Measurements from ENCODE around the gene LTF.
"Not testable (repeated sequence)": the region's sequence is repeated elsewhere in the genome, so short reads cannot be mapped to it uniquely, and the experiment has no call there.

LTF gene

GRCh38 chr3:46412786-46413298 lies 51.9 kb downstream of the LTF start:
- DNase-seq (ENCODE audit: low spot score) = no peak

GRCh38 chr3:46411271-46411670 lies 53.4 kb downstream of the LTF start:
- DNase-seq (ENCODE audit: low spot score) = no peak

- no peak for DNase-seq (ENCODE audit: low spot score)
These were observed 54.0 kb downstream of the LTF start for GRCh38 chr3:46410669-46411068.

GRCh38 chr3:46409739-46410489 lies 54.8 kb downstream of the LTF start:
- DNase-seq (ENCODE audit: low spot score) = no peak

- no peak for DNase-seq (ENCODE audit: low spot score)
These were observed 55.9 kb downstream of the LTF start for GRCh38 chr3:46408853-46409252.

GRCh38 chr3:46407970-46408369 lies 56.7 kb downstream of the LTF start:
- DNase-seq (ENCODE audit: low spot score) = no peak

- DNase-seq (ENCODE audit: low spot score) = peak; percentile 12
These were observed 57.7 kb downstream of the LTF start, which contains the start of the genes CCR5AS and CCRL2 for GRCh38 chr3:46406788-46407611. TSS of gene CCR5AS (minus strand) at chr3:46407066. TSS of gene CCRL2 (plus strand) at chr3:46407259. CDS start at chr3:46408080, 821 bp downstream.

GRCh38 chr3:46406443-46406787 lies 58.3 kb downstream of the LTF start:
- DNase-seq (ENCODE audit: low spot score) = no peak

GRCh38 chr3:46405301-46406019 lies 59.2 kb downstream of the LTF start:
- DNase-seq (ENCODE audit: low spot score) = no peak

- DNase-seq (ENCODE audit: low spot score) = not testable (repeated sequence)
These were observed 61.8 kb downstream of the LTF start for GRCh38 chr3:46402902-46403301.

- DNase-seq (ENCODE audit: low spot score) = no peak
These were observed 63.1 kb downstream of the LTF start for GRCh38 chr3:46401579-46401978.

GRCh38 chr3:46400846-46401245 lies 63.9 kb downstream of the LTF start:
- no peak for DNase-seq (ENCODE audit: low spot score)

GRCh38 chr3:46400000-46400734 lies 64.5 kb downstream of the LTF start:
- DNase-seq (ENCODE audit: low spot score) = no peak

- no peak for DNase-seq (ENCODE audit: low spot score)
These were observed 65.1 kb downstream of the LTF start for GRCh38 chr3:46399557-46399956.

GRCh38 chr3:46399098-46399497 lies 65.6 kb downstream of the LTF start:
- no peak for DNase-seq (ENCODE audit: low spot score)

GRCh38 chr3:46398186-46398955 lies 66.3 kb downstream of the LTF start:
- DNase-seq (ENCODE audit: low spot score) = no peak

GRCh38 chr3:46397111-46397510 lies 67.6 kb downstream of the LTF start:
- no peak for DNase-seq (ENCODE audit: low spot score)

- no peak for DNase-seq (ENCODE audit: low spot score)
These were observed 68.8 kb downstream of the LTF start for GRCh38 chr3:46395766-46396530.

GRCh38 chr3:46395210-46395661 lies 69.5 kb downstream of the LTF start:
- DNase-seq (ENCODE audit: low spot score) = no peak
